ENCODE measurements around the gene PPP2R1B.

The PPP2R1B gene

GRCh38 chr11:111688013-111688412 is 78.2 kb downstream of the PPP2R1B start:
- no peak overlapping the region for H2AFZ ChIP-seq (ENCODE audit: low read depth, low read length)
- no peaks in the 10 kb centered on the region for H4K20me1 ChIP-seq (ENCODE audit: insufficient read depth, low read length)
- DNase-seq (no peak), ATAC-seq (ENCODE audit: insufficient read depth, low read depth) (no peak)
- no peak overlapping the region for H3K27ac ChIP-seq (ENCODE audit: low read length)
- TF ChIP-seq EZH2 (IDR thresholded peaks at IDR 0.05; ENCODE audit: borderline replicate concordance, low read depth, low read length, severe bottlenecking), result no peak
- TF ChIP-seq, protein P1, sequence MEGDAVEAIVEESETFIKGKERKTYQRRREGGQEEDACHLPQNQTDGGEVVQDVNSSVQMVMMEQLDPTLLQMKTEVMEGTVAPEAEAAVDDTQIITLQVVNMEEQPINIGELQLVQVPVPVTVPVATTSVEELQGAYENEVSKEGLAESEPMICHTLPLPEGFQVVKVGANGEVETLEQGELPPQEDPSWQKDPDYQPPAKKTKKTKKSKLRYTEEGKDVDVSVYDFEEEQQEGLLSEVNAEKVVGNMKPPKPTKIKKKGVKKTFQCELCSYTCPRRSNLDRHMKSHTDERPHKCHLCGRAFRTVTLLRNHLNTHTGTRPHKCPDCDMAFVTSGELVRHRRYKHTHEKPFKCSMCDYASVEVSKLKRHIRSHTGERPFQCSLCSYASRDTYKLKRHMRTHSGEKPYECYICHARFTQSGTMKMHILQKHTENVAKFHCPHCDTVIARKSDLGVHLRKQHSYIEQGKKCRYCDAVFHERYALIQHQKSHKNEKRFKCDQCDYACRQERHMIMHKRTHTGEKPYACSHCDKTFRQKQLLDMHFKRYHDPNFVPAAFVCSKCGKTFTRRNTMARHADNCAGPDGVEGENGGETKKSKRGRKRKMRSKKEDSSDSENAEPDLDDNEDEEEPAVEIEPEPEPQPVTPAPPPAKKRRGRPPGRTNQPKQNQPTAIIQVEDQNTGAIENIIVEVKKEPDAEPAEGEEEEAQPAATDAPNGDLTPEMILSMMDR (IDR thresholded peaks at IDR 0.05; ENCODE audit: borderline replicate concordance, extremely low read depth, low read length, poor library complexity, severe bottlenecking), result no peak
- no peak overlapping the region for H3K4me2 ChIP-seq (ENCODE audit: insufficient read depth, low read length)
- H3K4me3 ChIP-seq (ENCODE audit: low read depth in 1 of 2, low read length in 2 of 2), result no peak overlapping the region
- peaks cover 29% of the 10 kb centered on the region for H3K36me3 ChIP-seq (ENCODE audit: insufficient read depth, low read length)
- no peaks in the 10 kb centered on the region; the same call in 1 of the 2 replicates for H3K79me2 ChIP-seq (ENCODE audit: insufficient read depth, low read length)
- H3K4me1 ChIP-seq (ENCODE audit: insufficient read depth, low read length), result no peaks in the 10 kb centered on the region
- H3K9me3 ChIP-seq (ENCODE audit: insufficient read depth, low read length, severe bottlenecking), result no peaks in the 10 kb centered on the region
- H3K27me3 ChIP-seq (ENCODE audit: insufficient read depth, low read length, poor library complexity), result no peaks in the 10 kb centered on the region
- H3K9ac ChIP-seq (ENCODE audit: low read depth, low read length), result no peak overlapping the region

- H3K4me3 ChIP-seq (ENCODE audit: low read depth in 1 of 2, low read length in 2 of 2), result no peak overlapping the region
- H3K4me1 ChIP-seq (ENCODE audit: insufficient read depth, low read length), result no peaks in the 10 kb centered on the region
- no peak overlapping the region for H3K27ac ChIP-seq (ENCODE audit: low read length)
- no peak overlapping the region for H3K9ac ChIP-seq (ENCODE audit: low read depth, low read length)
- no peaks in the 10 kb centered on the region for H4K20me1 ChIP-seq (ENCODE audit: insufficient read depth, low read length)
- DNase-seq, result no peak
- no peak overlapping the region for H2AFZ ChIP-seq (ENCODE audit: low read depth, low read length)
- no peaks in the 10 kb centered on the region for H3K9me3 ChIP-seq (ENCODE audit: insufficient read depth, low read length, severe bottlenecking)
- H3K27me3 ChIP-seq (ENCODE audit: insufficient read depth, low read length, poor library complexity), result no peaks in the 10 kb centered on the region
- peaks cover 18% of the 10 kb centered on the region for H3K36me3 ChIP-seq (ENCODE audit: insufficient read depth, low read length)
- H3K79me2 ChIP-seq (ENCODE audit: insufficient read depth, low read length), result no peaks in the 10 kb centered on the region; the same call in 1 of the 2 replicates
- TF ChIP-seq EZH2 (IDR thresholded peaks at IDR 0.05; ENCODE audit: borderline replicate concordance, low read depth, low read length, severe bottlenecking), result no peak
- no peak for ATAC-seq (ENCODE audit: insufficient read depth, low read depth)
- no peak overlapping the region for H3K4me2 ChIP-seq (ENCODE audit: insufficient read depth, low read length)
Measured at GRCh38 chr11:111684251-111684650, 81.9 kb downstream of the PPP2R1B start.

DNA sequence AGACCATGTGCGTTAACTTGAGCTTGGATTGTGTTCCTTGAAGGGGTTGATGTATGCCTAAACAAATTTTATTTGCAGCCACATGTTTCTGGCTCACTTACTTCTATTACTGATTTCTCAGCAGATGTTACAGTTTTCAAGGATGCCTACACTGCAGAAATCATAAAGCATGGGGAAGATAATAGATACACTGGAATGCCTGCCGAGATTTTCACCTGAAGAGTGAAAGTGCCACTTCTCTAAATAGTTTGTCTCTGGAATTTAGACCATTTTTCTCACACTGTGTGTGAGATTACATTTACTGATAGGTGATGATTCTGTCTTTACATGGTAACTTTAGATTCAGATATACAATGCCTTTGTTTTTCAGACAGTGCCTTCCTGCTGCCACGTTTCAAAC is 82.4 kb downstream of the PPP2R1B start:
- H3K79me2 ChIP-seq (ENCODE audit: insufficient read depth, low read length), result no peaks in the 10 kb centered on the region; the same call in 1 of the 2 replicates
- H3K4me3 ChIP-seq (ENCODE audit: low read depth in 1 of 2, low read length in 2 of 2), result no peak overlapping the region
- no peak overlapping the region for H3K4me2 ChIP-seq (ENCODE audit: insufficient read depth, low read length)
- TF ChIP-seq EZH2 (IDR thresholded peaks at IDR 0.05; ENCODE audit: borderline replicate concordance, low read depth, low read length, severe bottlenecking), result no peak
- TF ChIP-seq, protein P1 (IDR thresholded peaks at IDR 0.05; ENCODE audit: borderline replicate concordance, extremely low read depth, low read length, poor library complexity, severe bottlenecking), result no peak
- no peak for ATAC-seq (ENCODE audit: insufficient read depth, low read depth)
- no peak overlapping the region for H3K9ac ChIP-seq (ENCODE audit: low read depth, low read length)
- no peaks in the 10 kb centered on the region for H3K27me3 ChIP-seq (ENCODE audit: insufficient read depth, low read length, poor library complexity)
- DNase-seq, result no peak
- H4K20me1 ChIP-seq (ENCODE audit: insufficient read depth, low read length), result no peaks in the 10 kb centered on the region
- H3K27ac ChIP-seq (ENCODE audit: low read length), result no peak overlapping the region
- H3K9me3 ChIP-seq (ENCODE audit: insufficient read depth, low read length, severe bottlenecking), result no peaks in the 10 kb centered on the region
- H3K36me3 ChIP-seq (ENCODE audit: insufficient read depth, low read length), result peaks cover 14% of the 10 kb centered on the region
- H2AFZ ChIP-seq (ENCODE audit: low read depth, low read length), result no peak overlapping the region
- H3K4me1 ChIP-seq (ENCODE audit: insufficient read depth, low read length), result no peaks in the 10 kb centered on the region

GRCh38 chr11:111680486-111681175 is 85.6 kb downstream of the PPP2R1B start:
- no peak overlapping the region for H3K4me2 ChIP-seq (ENCODE audit: insufficient read depth, low read length)

More at GRCh38 chr11:111680486-111681175, 85.6 kb downstream of the PPP2R1B start:
- no peak for ATAC-seq (ENCODE audit: insufficient read depth, low read depth)
- Histone ChIP-seq H3K4me3 (ENCODE audit: low read depth in 1 of 2, low read length in 2 of 2) (no peak overlapping the region), H3K9ac (ENCODE audit: low read depth, low read length) (no peak overlapping the region), H3K36me3 (ENCODE audit: insufficient read depth, low read length) (peaks cover 6% of the 10 kb centered on the region; the same call in 1 of the 2 replicates), H3K9me3 (ENCODE audit: insufficient read depth, low read length, severe bottlenecking) (no peaks in the 10 kb centered on the region), H2AFZ (ENCODE audit: low read depth, low read length) (no peak overlapping the region), H3K4me1 (ENCODE audit: insufficient read depth, low read length) (no peaks in the 10 kb centered on the region), H3K27ac (ENCODE audit: low read length) (no peak overlapping the region), H3K79me2 (ENCODE audit: insufficient read depth, low read length) (no peaks in the 10 kb centered on the region; the same call in 1 of the 2 replicates), H4K20me1 (ENCODE audit: insufficient read depth, low read length) (no peaks in the 10 kb centered on the region), H3K27me3 (ENCODE audit: insufficient read depth, low read length, poor library complexity) (no peaks in the 10 kb centered on the region)
- TF ChIP-seq, protein P1 (IDR thresholded peaks at IDR 0.05; ENCODE audit: borderline replicate concordance, extremely low read depth, low read length, poor library complexity, severe bottlenecking), result no peak
- TF ChIP-seq EZH2 (IDR thresholded peaks at IDR 0.05; ENCODE audit: borderline replicate concordance, low read depth, low read length, severe bottlenecking), result no peak
- no peak for DNase-seq

All from DND-41 (cell line).